ENCODE data around the gene REG4.

The REG4 gene

DNA sequence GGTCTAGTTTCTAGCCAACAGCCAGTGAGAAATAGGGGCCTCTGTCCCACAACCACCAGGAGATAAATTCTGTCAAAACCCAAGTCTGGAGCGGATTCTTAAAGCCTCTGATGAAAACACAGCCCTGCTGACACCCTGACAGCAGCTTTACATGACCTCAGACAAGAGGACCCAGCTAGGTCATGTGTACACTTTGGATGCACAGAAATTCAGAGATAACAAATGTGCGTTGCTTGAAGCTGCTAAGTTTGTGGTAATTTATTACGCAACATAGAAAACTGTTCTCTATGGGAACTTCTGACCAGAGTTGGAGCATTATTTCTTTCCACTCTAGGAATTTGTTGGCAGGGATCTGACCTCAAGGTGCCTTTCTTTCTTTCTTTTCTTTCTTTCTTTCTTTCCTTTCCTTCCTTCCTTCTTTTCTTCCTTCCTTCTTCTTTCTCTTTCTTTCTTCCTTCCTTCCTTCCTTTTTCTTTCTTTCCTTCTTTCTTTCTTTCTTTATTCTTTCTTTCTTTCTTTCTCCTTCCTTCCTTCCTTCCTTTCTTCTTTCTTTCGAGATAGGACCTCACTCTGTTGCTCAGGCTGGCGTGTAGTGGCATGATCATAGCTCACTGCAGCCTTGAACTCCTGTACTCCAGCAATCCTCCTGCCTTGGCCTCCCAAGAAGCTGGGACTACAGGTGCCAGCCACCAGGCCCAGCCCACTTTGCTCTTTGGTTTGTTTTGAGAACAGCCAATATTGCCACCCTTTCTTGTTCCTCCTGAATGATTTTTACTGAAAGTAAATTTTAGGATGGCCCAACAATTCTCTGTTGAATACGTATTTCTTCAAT is 27.7 kb downstream of the REG4 start:
- WGBS (ENCODE audit: insufficient coverage), result 79% methylated on average over 6 of the region's 6 CpGs
- Histone ChIP-seq H3K4me3 (ENCODE audit: control insufficient read depth in 1 of 7, extremely low read depth in 1 of 7, insufficient read depth in 4 of 7, low read depth in 2 of 7, low read length in 6 of 7) (no peak overlapping the region), H3K4me1 (ENCODE audit: control extremely low read depth in 1 of 4, control insufficient read depth in 4 of 4, insufficient read depth in 4 of 4, low read length in 3 of 4) (peaks cover 0 to 19% (median 2%) of the 10 kb centered on the region in 4 experiments), H3K9me3 (ENCODE audit: control extremely low read depth in 1 of 5, control insufficient read depth in 4 of 5, insufficient read depth in 2 of 5, low read depth in 1 of 5, low read length in 4 of 5) (no peaks in the 10 kb centered on the region), H3K36me3 (ENCODE audit: control insufficient read depth in 4 of 4, insufficient read depth in 4 of 4, low read length in 3 of 4) (no peaks in the 10 kb centered on the region), H3K27me3 (replicated peaks in 2 of 5; ENCODE audit: control insufficient read depth in 4 of 5, insufficient read depth in 5 of 5, low read length in 4 of 5) (no peaks in the 10 kb centered on the region), H3K27ac (ENCODE audit: insufficient read depth in 1 of 2, low read depth in 1 of 2, low read length in 2 of 2, poor library complexity in 1 of 2, severe bottlenecking in 2 of 2) (no peak overlapping the region)
- ChIA-PET CTCF (interaction anchor here (1.2 kb wide), 1 partner anchor 21 kb away, joined by 3 read pairs; no protein-coding TSS in a partner anchor), POLR2A (no interaction called here)
- DNase-seq, result peak in 2 of 3 donors; percentile 18 to 40

DNA sequence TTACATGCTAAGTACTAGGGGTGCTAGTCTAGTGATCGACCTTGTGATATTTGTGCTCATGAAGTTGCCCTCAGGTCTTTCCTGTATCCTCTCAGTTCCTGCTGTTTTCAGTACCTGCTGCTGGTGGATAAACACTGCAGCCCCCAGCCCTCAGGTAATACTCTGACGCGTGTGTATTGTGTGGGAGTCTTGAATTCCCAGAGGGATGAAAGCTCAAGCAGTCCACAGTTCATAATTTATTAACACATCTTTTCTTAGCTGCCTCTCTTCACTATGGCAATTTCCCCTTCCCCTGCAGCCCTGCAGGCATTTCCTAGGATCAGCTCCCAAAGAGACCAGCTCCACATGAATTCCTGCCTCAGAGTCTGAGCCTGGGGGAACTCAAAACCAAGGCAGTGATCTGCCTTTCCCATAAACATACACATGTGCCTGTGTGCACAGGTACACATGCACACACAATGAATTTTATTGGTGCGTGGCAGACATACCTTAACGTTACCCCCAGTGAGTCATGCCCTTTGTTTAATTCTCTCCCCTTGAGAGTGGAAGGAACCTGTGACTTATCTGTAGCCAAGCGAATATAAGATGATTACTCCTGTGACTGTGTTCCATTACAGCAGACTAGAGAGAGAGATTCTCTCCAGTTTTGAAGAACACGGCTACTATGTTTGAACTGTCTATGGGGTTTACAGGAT is 28.5 kb downstream of the REG4 start:
- CTCF ChIA-PET, result interaction anchor here (1.2 kb wide), 1 partner anchor 22 kb away, joined by 3 read pairs; no protein-coding TSS in a partner anchor
- DNase-seq, result no peak
- Histone ChIP-seq H3K36me3 (ENCODE audit: control insufficient read depth in 4 of 4, insufficient read depth in 4 of 4, low read length in 3 of 4) (no peaks in the 10 kb centered on the region), H3K4me1 (ENCODE audit: control extremely low read depth in 1 of 4, control insufficient read depth in 4 of 4, insufficient read depth in 4 of 4, low read length in 3 of 4) (peaks cover 0 to 19% (median 2%) of the 10 kb centered on the region in 4 experiments), H3K4me3 (ENCODE audit: control insufficient read depth in 1 of 7, extremely low read depth in 1 of 7, insufficient read depth in 4 of 7, low read depth in 2 of 7, low read length in 6 of 7) (no peak overlapping the region), H3K9me3 (ENCODE audit: control extremely low read depth in 1 of 5, control insufficient read depth in 4 of 5, insufficient read depth in 2 of 5, low read depth in 1 of 5, low read length in 4 of 5) (no peaks in the 10 kb centered on the region), H3K27me3 (replicated peaks in 2 of 5; ENCODE audit: control insufficient read depth in 4 of 5, insufficient read depth in 5 of 5, low read length in 4 of 5) (no peaks in the 10 kb centered on the region), H3K27ac (ENCODE audit: insufficient read depth in 1 of 2, low read depth in 1 of 2, low read length in 2 of 2, poor library complexity in 1 of 2, severe bottlenecking in 2 of 2) (no peak overlapping the region)
- 80% methylated on average over 3 of the region's 7 CpGs for WGBS (ENCODE audit: insufficient coverage)
- POLR2A ChIA-PET, result no interaction called here

DNA sequence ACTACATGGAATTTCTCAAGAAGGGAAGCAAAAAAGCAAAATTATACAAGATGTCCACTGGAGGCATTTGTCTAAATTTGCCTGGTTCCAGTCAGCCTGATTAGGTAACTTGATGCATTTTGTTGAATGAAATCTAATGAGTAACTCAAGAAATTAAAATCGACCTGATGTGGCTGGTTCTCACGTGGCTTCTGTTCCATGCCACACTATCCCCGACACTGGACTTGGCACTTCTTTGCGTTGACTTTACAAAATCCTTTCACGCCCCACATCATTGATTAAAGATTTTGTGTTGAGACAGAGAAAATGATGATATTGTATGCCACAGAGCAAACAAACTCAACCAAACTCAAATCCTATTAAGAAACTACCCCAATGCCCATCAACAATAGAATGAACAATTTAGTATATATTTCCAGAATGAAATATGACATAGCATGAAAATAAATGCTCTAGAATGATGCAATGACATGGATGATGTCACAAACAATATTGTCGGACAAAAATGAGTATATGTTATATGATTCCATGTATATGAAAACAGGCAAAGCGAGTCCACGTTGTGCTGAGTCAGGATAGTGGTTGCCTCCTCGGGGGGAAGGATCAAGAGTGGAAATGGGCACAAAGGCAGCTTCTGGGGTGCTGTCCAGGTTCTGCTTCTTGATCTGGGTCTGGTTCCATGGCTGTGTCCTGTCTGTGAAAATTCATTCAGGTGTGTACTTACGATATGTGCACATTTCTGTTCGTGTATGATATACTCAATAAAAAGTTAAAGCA is 29.6 kb downstream of the REG4 start:
- 91% methylated on average over 9 of the region's 11 CpGs for WGBS (ENCODE audit: insufficient coverage)
- H3K9me3 ChIP-seq (ENCODE audit: control extremely low read depth in 1 of 5, control insufficient read depth in 4 of 5, insufficient read depth in 2 of 5, low read depth in 1 of 5, low read length in 4 of 5), result no peaks in the 10 kb centered on the region
- H3K36me3 ChIP-seq (ENCODE audit: control insufficient read depth in 4 of 4, insufficient read depth in 4 of 4, low read length in 3 of 4), result no peaks in the 10 kb centered on the region
- peaks cover 0 to 19% (median 2%) of the 10 kb centered on the region in 4 experiments for H3K4me1 ChIP-seq (ENCODE audit: control extremely low read depth in 1 of 4, control insufficient read depth in 4 of 4, insufficient read depth in 4 of 4, low read length in 3 of 4)
- H3K27ac ChIP-seq (ENCODE audit: insufficient read depth in 1 of 2, low read depth in 1 of 2, low read length in 2 of 2, poor library complexity in 1 of 2, severe bottlenecking in 2 of 2), result no peak overlapping the region
- CTCF ChIA-PET, result no interaction called here
- DNase-seq, result no peak
- H3K27me3 ChIP-seq (replicated peaks in 2 of 5; ENCODE audit: control insufficient read depth in 4 of 5, insufficient read depth in 5 of 5, low read length in 4 of 5), result no peaks in the 10 kb centered on the region
- H3K4me3 ChIP-seq (ENCODE audit: control insufficient read depth in 1 of 7, extremely low read depth in 1 of 7, insufficient read depth in 4 of 7, low read depth in 2 of 7, low read length in 6 of 7), result no peak overlapping the region
- POLR2A ChIA-PET, result no interaction called here

GRCh38 chr1:119779869-119780356 is 31.3 kb downstream of the REG4 start:
- Histone ChIP-seq H3K4me3 (ENCODE audit: control insufficient read depth in 1 of 7, extremely low read depth in 1 of 7, insufficient read depth in 4 of 7, low read depth in 2 of 7, low read length in 6 of 7) (no peak overlapping the region), H3K27ac (ENCODE audit: insufficient read depth in 1 of 2, low read depth in 1 of 2, low read length in 2 of 2, poor library complexity in 1 of 2, severe bottlenecking in 2 of 2) (no peak overlapping the region), H3K9me3 (ENCODE audit: control extremely low read depth in 1 of 5, control insufficient read depth in 4 of 5, insufficient read depth in 2 of 5, low read depth in 1 of 5, low read length in 4 of 5) (no peaks in the 10 kb centered on the region), H3K36me3 (ENCODE audit: control insufficient read depth in 4 of 4, insufficient read depth in 4 of 4, low read length in 3 of 4) (no peaks in the 10 kb centered on the region), H3K4me1 (ENCODE audit: control extremely low read depth in 1 of 4, control insufficient read depth in 4 of 4, insufficient read depth in 4 of 4, low read length in 3 of 4) (peaks cover 0 to 19% (median 2%) of the 10 kb centered on the region in 4 experiments), H3K27me3 (replicated peaks in 2 of 5; ENCODE audit: control insufficient read depth in 4 of 5, insufficient read depth in 5 of 5, low read length in 4 of 5) (no peaks in the 10 kb centered on the region)
- WGBS (ENCODE audit: insufficient coverage), result 77% methylated on average over 5 of the region's 5 CpGs
- ChIA-PET CTCF (interaction anchor here (0.9 kb wide), 1 partner anchor 8 kb away, joined by 3 read pairs; no protein-coding TSS in a partner anchor), POLR2A (no interaction called here)
- no peak for DNase-seq

- H3K36me3 ChIP-seq (ENCODE audit: control insufficient read depth in 4 of 4, insufficient read depth in 4 of 4, low read length in 3 of 4), result no peaks in the 10 kb centered on the region
- no peak overlapping the region for H3K4me3 ChIP-seq (ENCODE audit: control insufficient read depth in 1 of 7, extremely low read depth in 1 of 7, insufficient read depth in 4 of 7, low read depth in 2 of 7, low read length in 6 of 7)
- no peak for DNase-seq
- no peak overlapping the region for H3K27ac ChIP-seq (ENCODE audit: insufficient read depth in 1 of 2, low read depth in 1 of 2, low read length in 2 of 2, poor library complexity in 1 of 2, severe bottlenecking in 2 of 2)
- 95% methylated on average over 10 of the region's 13 CpGs for WGBS (ENCODE audit: insufficient coverage)
- H3K9me3 ChIP-seq (ENCODE audit: control extremely low read depth in 1 of 5, control insufficient read depth in 4 of 5, insufficient read depth in 2 of 5, low read depth in 1 of 5, low read length in 4 of 5), result no peaks in the 10 kb centered on the region
- H3K4me1 ChIP-seq (ENCODE audit: control extremely low read depth in 1 of 4, control insufficient read depth in 4 of 4, insufficient read depth in 4 of 4, low read length in 3 of 4), result peaks cover 0 to 13% (median 2%) of the 10 kb centered on the region in 4 experiments
- ChIA-PET CTCF (no interaction called here), POLR2A (no interaction called here)
- H3K27me3 ChIP-seq (replicated peaks in 2 of 5; ENCODE audit: control insufficient read depth in 4 of 5, insufficient read depth in 5 of 5, low read length in 4 of 5), result no peaks in the 10 kb centered on the region
Observed at GRCh38 chr1:119778886-119779560, 32.2 kb downstream of the REG4 start.

DNA sequence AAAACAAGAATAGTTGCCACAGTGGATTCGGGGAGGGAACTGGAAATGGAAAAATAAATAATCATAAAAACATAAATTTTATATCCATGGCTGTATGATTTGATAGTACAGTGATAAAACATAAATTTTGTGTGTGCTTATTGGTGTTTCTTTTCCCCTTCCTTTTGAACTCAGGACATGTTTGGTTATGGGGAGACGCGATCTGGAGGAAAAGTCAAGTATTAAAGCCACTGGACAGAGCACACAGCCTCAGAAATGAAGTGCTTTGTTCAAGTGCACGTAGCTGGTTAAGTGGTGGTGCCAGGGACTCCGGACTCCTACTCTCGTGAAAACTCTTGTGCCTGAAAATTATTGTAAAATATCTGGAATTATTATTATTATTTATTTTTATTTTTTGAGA is 32.9 kb downstream of the REG4 start:
- DNase-seq, result no peak
- Histone ChIP-seq H3K27me3 (replicated peaks in 2 of 5; ENCODE audit: control insufficient read depth in 4 of 5, insufficient read depth in 5 of 5, low read length in 4 of 5) (no peaks in the 10 kb centered on the region), H3K36me3 (ENCODE audit: control insufficient read depth in 4 of 4, insufficient read depth in 4 of 4, low read length in 3 of 4) (no peaks in the 10 kb centered on the region), H3K4me3 (ENCODE audit: control insufficient read depth in 1 of 7, extremely low read depth in 1 of 7, insufficient read depth in 4 of 7, low read depth in 2 of 7, low read length in 6 of 7) (no peak overlapping the region), H3K4me1 (ENCODE audit: control extremely low read depth in 1 of 4, control insufficient read depth in 4 of 4, insufficient read depth in 4 of 4, low read length in 3 of 4) (peaks cover 0 to 6% (median 1%) of the 10 kb centered on the region in 4 experiments), H3K27ac (ENCODE audit: insufficient read depth in 1 of 2, low read depth in 1 of 2, low read length in 2 of 2, poor library complexity in 1 of 2, severe bottlenecking in 2 of 2) (no peak overlapping the region), H3K9me3 (ENCODE audit: control extremely low read depth in 1 of 5, control insufficient read depth in 4 of 5, insufficient read depth in 2 of 5, low read depth in 1 of 5, low read length in 4 of 5) (no peaks in the 10 kb centered on the region)
- POLR2A ChIA-PET, result no interaction called here
- WGBS (ENCODE audit: insufficient coverage), result no CpG with 5 or more reads among the region's 6 CpGs
- CTCF ChIA-PET, result no interaction called here
